Heart right ventricle (tissue), 16 donors: ENCODE data around the gene ITGAE. TPM values are rescaled to one million over a fixed set of nuclear protein-coding genes. Genes with fewer than 3 reads are reported as not detected.

Source experiments
- ATAC-seq, 8 donors: fragments of 200-7000 bp; cut with Tn5 transposase; one replicate each; pipeline ENCODE4 v1.9.1; 2020; ENCODE audit warnings: mild to moderate bottlenecking in 8 of 8, moderate library complexity in 8 of 8, moderate number of reproducible peaks in 1 of 8
- DNase-seq, 2 donors: peaks; one replicate each; pipeline ENCODE4 v3.0.0-alpha.2; 2020
- H3K27ac ChIP-seq, 10 donors: fragments of 200-600 bp; sonication (generic) in 2 of 10; one replicate each; pipeline versions ENCODE4 v1.5.0 to v1.8.0; 2020 to 2022; ENCODE audit warnings: mild to moderate bottlenecking in 3 of 10
- H3K27me3 ChIP-seq, 7 donors: fragments of 200-600 bp; one replicate each; pipeline ENCODE4 v1.8.0; 2021 to 2022; ENCODE audit warnings: mild to moderate bottlenecking in 2 of 7
- H3K36me3 ChIP-seq, 9 donors: fragments of 200-600 bp; sonication (generic) in 1 of 9; one replicate each; pipeline versions ENCODE4 v1.5.0 to v1.8.0; 2020 to 2022; ENCODE audit warnings: mild to moderate bottlenecking in 2 of 9
- H3K4me1 ChIP-seq, 9 donors: fragments of 200-600 bp; sonication (generic) in 1 of 9; one replicate each; pipeline versions ENCODE4 v1.5.0 to v1.8.0; 2020 to 2022; ENCODE audit warnings: mild to moderate bottlenecking in 4 of 9
- H3K4me3 ChIP-seq, 10 donors: fragments of 200-600 bp; sonication (generic) in 2 of 10; one replicate each; pipeline versions ENCODE4 v1.5.0 to v1.8.0; 2020 to 2022; ENCODE audit warnings: mild to moderate bottlenecking in 7 of 10, moderate library complexity in 2 of 10
- H3K9me3 ChIP-seq, 11 donors: fragments of 200-600 bp in 10 of 11; sonication (generic) in 2 of 11; one replicate each; pipeline versions ENCODE4 v1.5.0 to v1.8.0; 2013 to 2022; ENCODE audit warnings: mild to moderate bottlenecking in 2 of 11, control low read depth in 1 of 11, moderate library complexity in 1 of 11
- WGBS, 2 donors: extraction: QIAGEN DNeasy Blood & Tissue Kit; methylation state at CpG; one replicate each; pipeline ENCODE4 v1.1.7; 2013; ENCODE audit warnings: inconsistent platforms in 1 of 2; 5-methylcytosine and 5-hydroxymethylcytosine counted together
- intact Hi-C, 10 donors: fragments of 100-400 bp; cut with DNase I; formaldehyde crosslinking; loops; one replicate each; pipeline versions ENCODE4 v1.11.1 to v1.14.2; 2022
- polyA plus RNA-seq, 2 donors: library from polyadenylated mRNA; stranded (reverse); fragments of 200-250 nt; gene quantifications; one replicate each; pipeline ENCODE4 v1.2.3, GENCODE V29; 2013
- total RNA-seq, 10 donors: library from RNA; stranded (reverse); fragmentation: NEBNext Ultra II Directional in 3 of 10; extraction: Animal tissue kit (Norgen Biotek cat#: 25700) in 3 of 10; gene quantifications; one replicate each; pipeline versions ENCODE4 v1.2.1 to v1.2.4, GENCODE V29; 2021 to 2023
- TF ChIP-seq, protein P1 (sequence below), 9 donors: fragments of 200-600 bp; sonication (generic) in 2 of 9; IDR thresholded peaks; one replicate each; pipeline versions ENCODE4 v1.5.0 to v1.8.0; 2021 to 2022; ENCODE audit warnings: antibody characterized with exemption in 9 of 9, mild to moderate bottlenecking in 5 of 9, moderate library complexity in 1 of 9
- donor health status: Arrhythmogenic right ventricular cardiomyopathy.
- donor health status: ischemic (EF 13 %, LVEDD 7.1; RV severe dilation, severe dysfunction).
- donor health status: healthy with polysubstance abuse.
- donor health status: DM: no; HTN: yes; CAD: no.
- donor health status: DM: no; HTN: no; CAD: no.
- donor health status: ischemic (EF 25% LVEDD 6.9; RV normal size, moderate dysfunction).
- donor health status: ischemic (EF 25% LVEDD 5.7; RV mildly dilated, moderate dysfunction).
- donor health status: healthy.
- donor health status: DM: yes; HTN: yes; CAD: no.
- donor health status: Ischemic cardiomyopathy.
- donor health status: ischemic (EF 35%, LVEDD 5.7; RV mildly dilated, moderate dysfunction).
- donor health status: nonischemic (EF 11% LVEDD 7.7; RV severe dilation, severe dysfunction).
- donor health status: DM: yes; HTN: yes; CAD: no.
- donor health status: PGD.
- donor health status: ischemic (EF 29% LVEDD 5.4; RV normal size, mild dysfunction).
- donor health status: nonischemic (EF 23%, LVEDD 6.1; RV moderate dilation, normal function).

The ITGAE gene
- total and polyA plus RNA-seq, 12 donors, result 14.0 to 35.4 (median 16.8) TPM

DNA sequence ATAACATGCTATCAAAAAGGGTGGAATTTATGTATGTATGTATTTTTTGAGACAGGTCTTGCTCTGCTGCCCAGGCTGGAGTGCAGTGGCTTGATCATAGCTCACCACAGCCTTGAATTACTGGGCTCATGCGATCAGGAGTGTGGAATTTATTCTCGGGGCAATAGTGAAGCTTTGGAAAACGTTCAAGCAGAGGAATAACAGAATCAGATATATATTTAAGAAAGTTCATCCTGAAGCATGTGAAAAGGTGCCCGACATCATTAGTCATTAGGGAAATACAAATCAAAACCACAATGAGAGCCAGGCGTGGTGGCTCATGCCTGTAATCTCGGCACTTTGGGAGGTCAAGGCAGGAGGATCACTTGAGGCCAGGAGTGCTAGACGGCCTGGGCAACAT, 7.7 kb upstream of the ITGAE start:
- Histone ChIP-seq H3K4me3 (no peak overlapping the region), H3K4me1 (peaks cover 0 to 9% (median 0%) of the 10 kb centered on the region in 9 donors), H3K36me3 (peaks cover 0 to 85% (median 46%) of the 10 kb centered on the region in 9 donors), H3K9me3 (no peaks in the 10 kb centered on the region), H3K27ac (no peak overlapping the region), H3K27me3 (no peaks in the 10 kb centered on the region)
- WGBS, 2 donors, result 90 to 93% methylated on average over 7 of the region's 7 CpGs
- intact Hi-C loops, result no loop called here
- TF ChIP-seq, protein P1, sequence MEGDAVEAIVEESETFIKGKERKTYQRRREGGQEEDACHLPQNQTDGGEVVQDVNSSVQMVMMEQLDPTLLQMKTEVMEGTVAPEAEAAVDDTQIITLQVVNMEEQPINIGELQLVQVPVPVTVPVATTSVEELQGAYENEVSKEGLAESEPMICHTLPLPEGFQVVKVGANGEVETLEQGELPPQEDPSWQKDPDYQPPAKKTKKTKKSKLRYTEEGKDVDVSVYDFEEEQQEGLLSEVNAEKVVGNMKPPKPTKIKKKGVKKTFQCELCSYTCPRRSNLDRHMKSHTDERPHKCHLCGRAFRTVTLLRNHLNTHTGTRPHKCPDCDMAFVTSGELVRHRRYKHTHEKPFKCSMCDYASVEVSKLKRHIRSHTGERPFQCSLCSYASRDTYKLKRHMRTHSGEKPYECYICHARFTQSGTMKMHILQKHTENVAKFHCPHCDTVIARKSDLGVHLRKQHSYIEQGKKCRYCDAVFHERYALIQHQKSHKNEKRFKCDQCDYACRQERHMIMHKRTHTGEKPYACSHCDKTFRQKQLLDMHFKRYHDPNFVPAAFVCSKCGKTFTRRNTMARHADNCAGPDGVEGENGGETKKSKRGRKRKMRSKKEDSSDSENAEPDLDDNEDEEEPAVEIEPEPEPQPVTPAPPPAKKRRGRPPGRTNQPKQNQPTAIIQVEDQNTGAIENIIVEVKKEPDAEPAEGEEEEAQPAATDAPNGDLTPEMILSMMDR (IDR thresholded peaks at IDR 0.05), result no peak
- ATAC-seq (no peak), DNase-seq (no peak)

DNA sequence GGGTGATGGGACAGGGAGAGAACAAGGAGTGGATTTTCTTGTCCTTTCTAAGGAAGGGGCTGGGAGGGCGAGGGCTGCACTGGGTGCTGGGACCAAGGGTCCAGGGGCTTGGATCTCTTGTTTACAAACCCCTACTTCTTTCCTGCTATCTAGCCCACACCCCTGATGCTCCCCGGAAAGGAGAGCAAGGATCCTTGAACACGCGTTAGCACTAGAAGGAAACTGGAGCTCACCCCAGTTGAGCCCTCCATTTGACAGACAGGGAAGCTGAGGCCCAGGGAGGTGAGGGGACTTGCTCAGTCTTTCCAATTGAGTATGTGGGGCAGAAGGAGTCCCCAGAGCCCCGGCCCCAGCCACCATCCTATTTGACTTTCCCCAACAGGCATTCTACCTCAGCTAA, 4.6 kb upstream of the ITGAE start:
- H3K27me3 ChIP-seq, result no peaks in the 10 kb centered on the region
- intact Hi-C loops, result no loop called here
- DNase-seq (no peak), ATAC-seq (no peak)
- H3K36me3 ChIP-seq, result peaks cover 0 to 60% (median 19%) of the 10 kb centered on the region in 9 donors
- H3K9me3 ChIP-seq, result no peaks in the 10 kb centered on the region
- TF ChIP-seq, protein P1 (IDR thresholded peaks at IDR 0.05), result no peak
- peaks cover 0 to 39% (median 0%) of the 10 kb centered on the region in 9 donors for H3K4me1 ChIP-seq
- H3K4me3 ChIP-seq, result no peak overlapping the region
- H3K27ac ChIP-seq, result no peak overlapping the region
- WGBS, 2 donors, result 90 to 98% methylated on average over 5 of the region's 5 CpGs

DNA sequence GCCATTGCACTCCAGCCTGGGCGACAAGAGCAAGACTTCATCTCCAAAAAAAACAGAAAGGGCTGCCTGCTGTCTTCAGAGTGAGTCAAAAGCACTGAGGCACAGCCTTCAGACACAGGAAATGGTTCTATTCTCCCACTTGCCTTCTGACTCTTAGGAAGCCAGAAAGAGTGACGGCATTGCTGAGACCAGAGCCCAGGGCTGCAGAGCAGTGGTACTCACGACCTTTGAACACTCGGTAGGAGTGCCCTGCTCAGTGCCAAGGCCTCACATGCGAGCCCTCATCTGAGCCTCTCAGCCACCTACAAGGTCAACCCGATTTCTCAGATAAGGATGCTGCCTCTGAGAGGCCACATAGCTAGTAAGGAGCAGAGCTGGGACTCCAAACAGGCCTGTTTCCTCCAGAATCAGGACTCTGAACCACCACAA, 3.5 kb upstream of the ITGAE start:
- intact Hi-C loops, result no loop called here
- TF ChIP-seq, protein P1 (IDR thresholded peaks at IDR 0.05), result no peak
- Histone ChIP-seq H3K27me3 (no peaks in the 10 kb centered on the region), H3K4me1 (peaks cover 0 to 49% (median 0%) of the 10 kb centered on the region in 9 donors), H3K27ac (no peak overlapping the region), H3K36me3 (peaks cover 0 to 49% (median 10%) of the 10 kb centered on the region in 9 donors), H3K9me3 (no peaks in the 10 kb centered on the region), H3K4me3 (no peak overlapping the region)
- WGBS, 2 donors, result 57 to 67% methylated on average over 6 of the region's 6 CpGs
- no peak for DNase-seq
- no peak for ATAC-seq

DNA sequence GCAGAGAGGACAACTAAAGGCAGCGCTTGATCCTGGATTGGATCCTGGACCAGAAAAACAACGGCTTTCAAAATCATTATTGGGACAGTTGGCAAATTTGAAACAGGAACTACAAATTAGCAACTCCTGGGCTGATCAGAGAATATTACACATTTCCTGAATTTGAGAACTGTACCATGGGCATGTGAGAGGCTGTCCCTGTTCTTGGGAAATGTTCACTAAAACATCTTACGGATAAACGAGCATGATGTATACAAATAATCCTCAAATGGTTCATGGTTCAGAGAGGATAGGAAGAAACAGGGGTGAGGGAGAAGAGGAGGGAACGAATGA, 2.3 kb upstream of the ITGAE start:
- H3K36me3 ChIP-seq, result peaks cover 0 to 37% (median 10%) of the 10 kb centered on the region in 9 donors
- no peaks in the 10 kb centered on the region for H3K27me3 ChIP-seq
- 87% methylated on average over 5 of the region's 5 CpGs for WGBS, 2 donors
- peak overlapping the region in 1 of 10 donors; percentile 80 for H3K27ac ChIP-seq
- TF ChIP-seq, protein P1 (IDR thresholded peaks at IDR 0.05), result no peak
- H3K4me3 ChIP-seq, result no peak overlapping the region
- no peaks in the 10 kb centered on the region for H3K9me3 ChIP-seq
- ATAC-seq (no peak), DNase-seq (no peak)
- intact Hi-C loops, result no loop called here
- peaks cover 0 to 60% (median 0%) of the 10 kb centered on the region in 9 donors for H3K4me1 ChIP-seq
